GM12878 (cell line): ENCODE results near the gene AGRN.

Source experiments
- BRCA1 ChIP-seq: IDR thresholded peaks from 2 replicates; pipeline ENCODE4 v1.6.1; 2011; ENCODE audit warnings: low read depth, low read length, improper control_type of control experiment
- CTCF ChIP-seq, 3 experiments: IDR thresholded peaks in 2 of 3; conservative IDR thresholded peaks in 1 of 3; 2 replicates each; pipeline ENCODE4 v1.5.1; 2011; ENCODE audit warnings: low read depth in 3 of 3, low read length in 3 of 3, mild to moderate bottlenecking in 3 of 3, control low read depth in 2 of 3, moderate library complexity in 2 of 3, inconsistent platforms in 1 of 3, mixed read lengths in 1 of 3; ENCODE audit not compliant: control insufficient read depth in 2 of 3, insufficient read depth in 1 of 3; ENCODE audit errors: extremely low read depth in 1 of 3
- IKZF1 ChIP-seq: fragments of 450-650 bp; conservative IDR thresholded peaks from 2 replicates; pipeline ENCODE4 v1.6.1; 2017; ENCODE audit warnings: antibody characterized with exemption, mild to moderate bottlenecking
- LARP7 ChIP-seq: fragments of 450-650 bp; IDR thresholded peaks from 2 replicates; pipeline ENCODE4 v1.6.1; 2017; ENCODE audit warnings: mild to moderate bottlenecking
- NBN ChIP-seq: fragments of 450-650 bp; IDR thresholded peaks from 2 replicates; pipeline ENCODE4 v1.6.1; 2016
- PBX3 ChIP-seq: IDR thresholded peaks from 2 replicates; pipeline ENCODE4 v1.6.1; 2011; ENCODE audit warnings: mild to moderate bottlenecking, low read depth, low read length, moderate library complexity; ENCODE audit not compliant: insufficient replicate concordance
- SREBF2 ChIP-seq: IDR thresholded peaks from 2 replicates; pipeline ENCODE4 v1.6.1; 2012; ENCODE audit warnings: mild to moderate bottlenecking, low read length

- TF ChIP-seq CTCF (IDR thresholded peaks at IDR 0.05 in 2 of 3, conservative IDR thresholded peaks at IDR 0.05 in 1 of 3; ENCODE audit: control insufficient read depth in 2 of 3, extremely low read depth in 1 of 3, insufficient read depth in 1 of 3, low read depth in 3 of 3, low read length in 3 of 3), result no peak
- no peak for TF ChIP-seq BRCA1
- TF ChIP-seq PBX3, result no peak
- TF ChIP-seq NBN, result no peak
- TF ChIP-seq LARP7, result no peak
- no peak for TF ChIP-seq SREBF2
- no peak for TF ChIP-seq IKZF1
These were observed 7.9 kb downstream of the AGRN start for GRCh38 chr1:1027791-1028190.
